ENCODE results near the gene ZNF76. TPM values are rescaled to one million over a fixed set of nuclear protein-coding genes. Genes with fewer than 3 reads are reported as not detected.

Gene ZNF76
- total and polyA plus RNA-seq, 2 of the 8 experiments (the other 6 are each of a cell fraction or from before 2014, with no cell fraction given), result 17.9 to 23.9 TPM

GRCh38 chr6:35231563-35231962 lies 28.0 kb upstream of the ZNF76 start (continued):
- TF ChIP-seq RNF2 (IDR thresholded peaks at IDR 0.05; ENCODE audit: borderline replicate concordance, low read depth, low read length, missing control alignments, poor library complexity, severe bottlenecking) (no peak), SRF (IDR thresholded peaks at IDR 0.05; ENCODE audit: low read depth, low read length) (no peak), CEBPB (IDR thresholded peaks at IDR 0.05; ENCODE audit: low read depth, low read length) (no peak), JUN (IDR thresholded peaks at IDR 0.05; ENCODE audit: low read depth, low read length) (no peak), EZH2 (IDR thresholded peaks at IDR 0.05; ENCODE audit: low read depth, low read length, severe bottlenecking) (no peak)
- TF ChIP-seq, protein P1, sequence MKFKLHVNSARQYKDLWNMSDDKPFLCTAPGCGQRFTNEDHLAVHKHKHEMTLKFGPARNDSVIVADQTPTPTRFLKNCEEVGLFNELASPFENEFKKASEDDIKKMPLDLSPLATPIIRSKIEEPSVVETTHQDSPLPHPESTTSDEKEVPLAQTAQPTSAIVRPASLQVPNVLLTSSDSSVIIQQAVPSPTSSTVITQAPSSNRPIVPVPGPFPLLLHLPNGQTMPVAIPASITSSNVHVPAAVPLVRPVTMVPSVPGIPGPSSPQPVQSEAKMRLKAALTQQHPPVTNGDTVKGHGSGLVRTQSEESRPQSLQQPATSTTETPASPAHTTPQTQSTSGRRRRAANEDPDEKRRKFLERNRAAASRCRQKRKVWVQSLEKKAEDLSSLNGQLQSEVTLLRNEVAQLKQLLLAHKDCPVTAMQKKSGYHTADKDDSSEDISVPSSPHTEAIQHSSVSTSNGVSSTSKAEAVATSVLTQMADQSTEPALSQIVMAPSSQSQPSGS (IDR thresholded peaks at IDR 0.05; ENCODE audit: low read length), result no peak
